H1 (cell line): ENCODE data around the gene LHPP. TPM values are rescaled to one million over a fixed set of nuclear protein-coding genes. Genes with fewer than 3 reads are reported as not detected.

Source experiments
- CTCF ChIA-PET: fragments of 300-600 bp; sonication (Branson Sonifier 250); formaldehyde crosslinking; loops from one replicate; lab custom pipeline; 2021; ENCODE audit not compliant: partially characterized antibody; lab: Charles Lee
- POLR2A ChIA-PET: fragments of 300-600 bp; sonication (Branson Sonifier 250); formaldehyde crosslinking; loops from one replicate; lab custom pipeline; 2021; ENCODE audit warnings: inconsistent platforms; ENCODE audit not compliant: partially characterized antibody; lab: Charles Lee
- DNase-seq, 2 experiments: peaks; one replicate each; pipeline versions ENCODE4 v3.0.0 to v3.0.0-alpha.2; 2010 to 2022; ENCODE audit warnings: low spot score in 2 of 2, low read depth in 1 of 2, mixed read lengths in 1 of 2
- FAIRE-seq: peaks from 2 replicates; lab custom pipeline; 2011; peaks lifted over from hg19 to GRCh38; lab: Jason Lieb, UNC
- H2AFZ ChIP-seq: 2 replicates; pipeline ENCODE4 v1.8.1; 2012; ENCODE audit warnings: low read length, inconsistent platforms
- H2AK5ac ChIP-seq: 2 replicates; pipeline ENCODE4 v1.6.1; 2013; ENCODE audit warnings: low read depth, low read length
- H2BK120ac ChIP-seq: replicated peaks from 2 replicates; pipeline ENCODE3; 2013; ENCODE audit warnings: low read depth, low read length, inconsistent platforms
- H2BK12ac ChIP-seq: 2 replicates; pipeline ENCODE4 v1.6.1; 2013; ENCODE audit warnings: low read depth, low read length
- H2BK15ac ChIP-seq: 2 replicates; pipeline ENCODE4 v1.6.1; 2013; ENCODE audit warnings: low read length
- H2BK20ac ChIP-seq: 2 replicates; pipeline ENCODE4 v1.6.1; 2013; ENCODE audit warnings: low read length
- H2BK5ac ChIP-seq: 2 replicates; pipeline ENCODE4 v1.6.1; 2013; ENCODE audit warnings: low read depth, low read length
- H3K14ac ChIP-seq: 2 replicates; pipeline ENCODE4 v1.6.1; 2013; ENCODE audit warnings: inconsistent platforms; ENCODE audit not compliant: insufficient read length
- H3K18ac ChIP-seq: 2 replicates; pipeline ENCODE4 v1.6.1; 2013; ENCODE audit warnings: low read length; ENCODE audit errors: extremely low read depth
- H3K23ac ChIP-seq: 2 replicates; pipeline ENCODE4 v1.6.1; 2013; ENCODE audit warnings: inconsistent platforms; ENCODE audit not compliant: insufficient read length
- H3K23me2 ChIP-seq: 2 replicates; pipeline ENCODE4 v1.6.1; 2013; ENCODE audit warnings: low read depth, low read length
- H3K27ac ChIP-seq: 2 replicates; pipeline ENCODE4 v1.6.1; 2011; ENCODE audit warnings: low read depth, low read length, inconsistent platforms
- H3K27me3 ChIP-seq, 4 experiments: replicated peaks in 1 of 4; 1 replicate in 1 of 4; 2 replicates in 3 of 4; pipeline versions ENCODE4 v1.6.1 to v1.8.1; 2011 to 2013; ENCODE audit warnings: low read length in 3 of 4, mild to moderate bottlenecking in 3 of 4, inconsistent platforms in 2 of 4, mixed read lengths in 2 of 4, moderate library complexity in 1 of 4; ENCODE audit not compliant: control insufficient read depth in 3 of 4, insufficient read depth in 3 of 4; ENCODE audit errors: extremely low read depth in 1 of 4
- H3K36me3 ChIP-seq, 4 experiments: 2 replicates each; pipeline versions ENCODE4 v1.6.1 to v1.8.1; 2011 to 2013; ENCODE audit warnings: mild to moderate bottlenecking in 4 of 4, low read length in 3 of 4, moderate library complexity in 2 of 4, control low read depth in 1 of 4, inconsistent platforms in 1 of 4; ENCODE audit not compliant: insufficient read depth in 4 of 4, control insufficient read depth in 2 of 4
- H3K4ac ChIP-seq: replicated peaks from 2 replicates; pipeline ENCODE3; 2013; ENCODE audit warnings: low read length, low read depth, mixed read lengths, inconsistent platforms; ENCODE audit not compliant: insufficient read length
- H3K4me1 ChIP-seq, 4 experiments: replicated peaks in 1 of 4; 1 replicate in 1 of 4; 2 replicates in 3 of 4; pipeline versions ENCODE4 v1.6.1 to v1.8.1; 2011 to 2013; ENCODE audit warnings: low read length in 3 of 4, inconsistent platforms in 2 of 4, mixed read lengths in 1 of 4; ENCODE audit not compliant: insufficient read depth in 4 of 4, control insufficient read depth in 3 of 4
- H3K4me2 ChIP-seq, 2 experiments: 2 replicates each; pipeline versions ENCODE4 v1.6.1 to v1.8.1; 2011 to 2013; ENCODE audit warnings: low read depth in 2 of 2, low read length in 2 of 2, control low read depth in 1 of 2, inconsistent platforms in 1 of 2, mild to moderate bottlenecking in 1 of 2; ENCODE audit not compliant: insufficient read depth in 1 of 2
- H3K4me3 ChIP-seq, 4 experiments: fragments of 200-600, 300-600 bp in 1 of 4; sonication (generic), shearing (Covaris generic), sonication (Bioruptor Twin) in 1 of 4; 2 replicates each; pipeline versions ENCODE4 v1.5.1 to v1.8.1; 2011 to 2016; ENCODE audit warnings: low read length in 4 of 4, low read depth in 3 of 4, control low read depth in 2 of 4, inconsistent platforms in 2 of 4, mild to moderate bottlenecking in 2 of 4, mixed read lengths in 1 of 4, moderate library complexity in 1 of 4; ENCODE audit not compliant: insufficient read depth in 2 of 4; ENCODE audit errors: extremely low read depth in 1 of 4
- H3K56ac ChIP-seq: replicated peaks from 2 replicates; pipeline ENCODE3; 2013; ENCODE audit warnings: low read depth, mild to moderate bottlenecking, mixed read lengths, low read length, inconsistent platforms; ENCODE audit not compliant: insufficient read length
- H3K79me1 ChIP-seq: 2 replicates; pipeline ENCODE4 v1.6.1; 2013; ENCODE audit warnings: low read depth, low read length, control low read depth
- H3K79me2 ChIP-seq, 2 experiments: 2 replicates each; pipeline versions ENCODE4 v1.6.1 to v1.8.1; 2012 to 2013; ENCODE audit warnings: low read length in 2 of 2, mild to moderate bottlenecking in 2 of 2, inconsistent platforms in 1 of 2; ENCODE audit not compliant: insufficient read depth in 2 of 2, control insufficient read depth in 1 of 2
- H3K9ac ChIP-seq, 4 experiments: replicated peaks in 1 of 4; 1 replicate in 1 of 4; 2 replicates in 3 of 4; pipeline versions ENCODE4 v1.6.1 to v1.8.1; 2011 to 2013; ENCODE audit warnings: low read depth in 3 of 4, low read length in 3 of 4, control low read depth in 2 of 4, mild to moderate bottlenecking in 2 of 4, moderate library complexity in 2 of 4, inconsistent platforms in 1 of 4; ENCODE audit errors: extremely low read depth in 1 of 4
- H3K9me3 ChIP-seq, 2 experiments: 2 replicates each; pipeline versions ENCODE4 v1.6.1 to v1.8.1; 2012 to 2013; ENCODE audit warnings: mild to moderate bottlenecking in 2 of 2, moderate library complexity in 2 of 2, control low read depth in 1 of 2, inconsistent platforms in 1 of 2, low read depth in 1 of 2, low read length in 1 of 2, mixed read lengths in 1 of 2; ENCODE audit not compliant: insufficient read depth in 2 of 2
- H4K20me1 ChIP-seq, 2 experiments: replicated peaks in 1 of 2; 2 replicates each; pipeline versions ENCODE3 to v1.8.1; 2011 to 2013; ENCODE audit warnings: inconsistent platforms in 2 of 2, low read length in 2 of 2, mild to moderate bottlenecking in 1 of 2; ENCODE audit not compliant: insufficient read depth in 2 of 2, control insufficient read depth in 1 of 2
- H4K5ac ChIP-seq: 2 replicates; pipeline ENCODE4 v1.6.1; 2013; ENCODE audit warnings: low read length, low read depth, mixed read lengths, inconsistent platforms; ENCODE audit not compliant: insufficient read length
- H4K8ac ChIP-seq: 2 replicates; pipeline ENCODE4 v1.8.0; 2013; ENCODE audit warnings: mild to moderate bottlenecking, moderate library complexity, low read length, inconsistent platforms; ENCODE audit not compliant: insufficient read depth; ENCODE audit errors: extremely low read depth
- H4K91ac ChIP-seq: replicated peaks from 2 replicates; pipeline ENCODE3; 2013; ENCODE audit warnings: low read length, mixed read lengths, inconsistent platforms; ENCODE audit not compliant: insufficient read length
- CBX5 ChIP-seq: fragments of 300-800, 300-1000 bp; sonication (generic); IDR thresholded peaks from 2 replicates; pipeline ENCODE4 v1.7.1; 2016; ENCODE audit warnings: antibody characterized with exemption, low read length, low read depth
- MAX ChIP-seq: IDR thresholded peaks from 2 replicates; pipeline ENCODE4 v1.6.1; 2012; ENCODE audit warnings: inconsistent platforms
- SIN3A ChIP-seq, 2 experiments: IDR thresholded peaks in 1 of 2; conservative IDR thresholded peaks in 1 of 2; 2 replicates each; pipeline ENCODE4 v1.6.1; 2011 to 2012; ENCODE audit warnings: low read length in 2 of 2, improper control_type of control experiment in 1 of 2, low read depth in 1 of 2, mild to moderate bottlenecking in 1 of 2
- SIX5 ChIP-seq: IDR thresholded peaks from 2 replicates; pipeline ENCODE4 v1.6.1; 2011; ENCODE audit warnings: mild to moderate bottlenecking, low read depth, low read length
- SUZ12 ChIP-seq: fragments of 200-600 bp; sonication (generic); IDR thresholded peaks from 2 replicates; pipeline ENCODE4 v1.6.1; 2012; ENCODE audit warnings: mild to moderate bottlenecking, inconsistent platforms, low read length, moderate library complexity, mixed read lengths
- WGBS, 2 experiments: shearing (Covaris generic) in 1 of 2; methylation state at CpG; one replicate each; pipeline versions ENCODE4 v1.1.6 to v1.1.7; 2013 to 2015; ENCODE audit warnings: low lambda C conversion rate in 2 of 2, mixed read lengths in 2 of 2, inconsistent platforms in 1 of 2, low coverage in 1 of 2, missing lambda C conversion rate in 1 of 2; ENCODE audit not compliant: insufficient replicate concordance in 2 of 2, insufficient coverage in 1 of 2, insufficient read length in 1 of 2; ENCODE audit errors: extremely low coverage in 1 of 2, missing lambda C conversion rate in 1 of 2; 5-methylcytosine and 5-hydroxymethylcytosine counted together
- polyA plus RNA-seq, 7 experiments: library from polyadenylated mRNA; depleted of rRNA in 3 of 7; stranded (reverse) in 5 of 7; unstranded in 2 of 7; fragments of >200 nt in 5 of 7; fragments of 200-250 nt in 2 of 7; gene quantifications; 1 replicate in 5 of 7; 2 replicates in 1 of 7; 4 replicates in 1 of 7; pipeline versions ENCODE4 v1.2.1 to v1.2.3, GENCODE V29; 2011 to 2013; ENCODE audit warnings: missing spikeins in 2 of 7, mixed read lengths in 2 of 7
- total RNA-seq: library from RNA; stranded (reverse); fragmentation: NEBNext Ultra II Directional; extraction: Animal tissue kit (Norgen Biotek cat#: 25700); gene quantifications from 2 replicates; pipeline ENCODE4 v1.2.1, GENCODE V29; 2021

The LHPP gene
- total and polyA plus RNA-seq, 2 of the 8 experiments (the other 6 are each of a cell fraction or from before 2014, with no cell fraction given), result 26.0 to 45.0 TPM

- H3K4me1 ChIP-seq, result peaks cover 3 to 7% (median 6%) of the 10 kb centered on the region in 4 experiments; a peak in 6 of 7 replicates
- no peak for DNase-seq
- no peak for FAIRE-seq
- no peak overlapping the region for H3K4ac ChIP-seq
- H4K8ac ChIP-seq, result no peak overlapping the region
- no peak overlapping the region for H2BK20ac ChIP-seq
- H2AFZ ChIP-seq, result no peak overlapping the region
- no peaks in the 10 kb centered on the region for H3K79me1 ChIP-seq
- no peaks in the 10 kb centered on the region for H3K79me2 ChIP-seq
- no peak overlapping the region for H2BK120ac ChIP-seq
- no peaks in the 10 kb centered on the region for H4K20me1 ChIP-seq
- ChIA-PET CTCF (interaction anchor here (1.2 to 27.9 kb wide), 3 partner anchors 23 to 161 kb away, joined by 4 to 681 read pairs (median 5); no protein-coding TSS in a partner anchor), POLR2A (no interaction called here)
- H4K5ac ChIP-seq, result no peak overlapping the region
- H3K18ac ChIP-seq, result no peak overlapping the region
- no peaks in the 10 kb centered on the region for H3K9me3 ChIP-seq
- H3K23me2 ChIP-seq, result 0 out of 2 replicates have a peak, but pooled peaks cover 2% of the 10 kb centered on the region
- H3K36me3 ChIP-seq, result no peaks in the 10 kb centered on the region
- H2AK5ac ChIP-seq, result no peak overlapping the region
- no peak overlapping the region for H3K4me2 ChIP-seq
- H2BK12ac ChIP-seq, result no peak overlapping the region
- H3K56ac ChIP-seq, result no peak overlapping the region
- H2BK5ac ChIP-seq, result no peak overlapping the region
- 89% methylated on average over 18 of the region's 18 CpGs; no CpG with 5 or more reads in 1 of the 2 experiments for WGBS, 2 experiments
- no peak overlapping the region for H2BK15ac ChIP-seq
- H3K27ac ChIP-seq, result no peak overlapping the region
- no peak overlapping the region for H3K23ac ChIP-seq
- H4K91ac ChIP-seq, result no peak overlapping the region
- TF ChIP-seq MAX (no peak), SIN3A (conservative IDR thresholded peaks at IDR 0.05 in 1 of 2, IDR thresholded peaks at IDR 0.05 in 1 of 2; ENCODE audit: low read depth in 1 of 2, low read length in 2 of 2) (no peak), SIX5 (no peak), SUZ12 (no peak), CBX5 (no peak)
- TF ChIP-seq, all 59 proteins: peak for 0
- Histone ChIP-seq H3K9ac (no peak overlapping the region), H3K4me3 (no peak overlapping the region), H3K27me3 (no peaks in the 10 kb centered on the region), H3K14ac (no peak overlapping the region)
Measured at GRCh38 chr10:124560377-124561105, 98.9 kb downstream of the LHPP start.
